GM12878 (cell line): Measurements from ENCODE around the gene PPDPF. TPM values are rescaled to one million over a fixed set of nuclear protein-coding genes. Genes with fewer than 3 reads are reported as not detected.
"Not testable (repeated sequence)": the region's sequence is repeated elsewhere in the genome, so short reads cannot be mapped to it uniquely, and the experiment has no call there.

Source experiments
- ATAC-seq: fragments of 200-7000 bp; cut with Tn5 transposase; 3 replicates; pipeline ENCODE4 v1.9.1; 2020; ENCODE audit warnings: mild to moderate bottlenecking, moderate library complexity
- BruUV-seq: library from RNA; stranded (reverse); fragments of 400-500 nt; replicated peaks from 2 replicates; lab custom pipeline; 2021; lab: Mats Ljungman, UMichigan
- CTCF ChIA-PET: fragments of 300-600 bp; sonication (Branson Sonifier 250); formaldehyde crosslinking; extraction: SDS; loops from one replicate; lab custom pipeline; 2021; ENCODE audit warnings: inconsistent platforms; lab: Yijun Ruan, JAX
- POLR2A ChIA-PET: fragments of 350-600 bp; formaldehyde crosslinking; extraction: SDS; loops from one replicate; lab custom pipeline; 2021; ENCODE audit warnings: inconsistent platforms; lab: Charles Lee
- RAD21 ChIA-PET: fragments of 300-600 bp; sonication (Branson Sonifier 250); formaldehyde crosslinking; loops from one replicate; lab custom pipeline; 2023; ENCODE audit warnings: antibody characterized with exemption; ENCODE audit not compliant: unreplicated experiment; lab: Charles Lee
- SMC1A ChIA-PET: fragments of 300-600 bp; sonication (Branson Sonifier 250); formaldehyde crosslinking; loops from one replicate; lab custom pipeline; 2023; ENCODE audit not compliant: unreplicated experiment, uncharacterized antibody; lab: Charles Lee
- DNase-seq: peaks from one replicate; pipeline ENCODE4 v3.0.0-alpha.2; 2011; ENCODE audit warnings: low read depth, low spot score
- FAIRE-seq: peaks from 3 replicates; lab custom pipeline; 2011; peaks lifted over from hg19 to GRCh38; lab: Jason Lieb, UNC
- H2AFZ ChIP-seq: 2 replicates; pipeline ENCODE4 v1.6.0; 2011; ENCODE audit warnings: low read depth, low read length, control low read depth; ENCODE audit not compliant: control insufficient read depth
- H3K27ac ChIP-seq: 2 replicates; pipeline ENCODE4 v1.5.1; 2011; ENCODE audit warnings: control low read depth; ENCODE audit not compliant: control insufficient read depth, insufficient read depth
- H3K27me3 ChIP-seq, 2 experiments: replicated peaks in 1 of 2; 2 replicates each; pipeline versions ENCODE4 v1.6.0 to v1.6.1; 2011; ENCODE audit warnings: low read length in 1 of 2; ENCODE audit not compliant: control insufficient read depth in 2 of 2, insufficient read depth in 2 of 2
- H3K36me3 ChIP-seq, 2 experiments: 2 replicates each; pipeline ENCODE4 v1.5.1; 2011; ENCODE audit warnings: low read length in 1 of 2; ENCODE audit not compliant: control insufficient read depth in 2 of 2, insufficient read depth in 2 of 2
- H3K4me1 ChIP-seq: 2 replicates; pipeline ENCODE4 v1.6.1; 2011; ENCODE audit warnings: mild to moderate bottlenecking, low read length, moderate library complexity, mixed read lengths; ENCODE audit not compliant: control insufficient read depth, insufficient read depth
- H3K4me2 ChIP-seq: 2 replicates; pipeline ENCODE4 v1.6.0; 2011; ENCODE audit warnings: control low read depth; ENCODE audit not compliant: control insufficient read depth, insufficient read depth
- H3K4me3 ChIP-seq: fragments of 200-600 bp; sonication (generic); 2 replicates; pipeline ENCODE4 v1.5.1; 2016
- H3K79me2 ChIP-seq: 2 replicates; pipeline ENCODE4 v1.6.0; 2011; ENCODE audit warnings: low read length; ENCODE audit not compliant: control insufficient read depth, insufficient read depth
- H3K9ac ChIP-seq: 2 replicates; pipeline ENCODE4 v1.8.0; 2011; ENCODE audit warnings: low read length, control low read depth, mixed read lengths; ENCODE audit not compliant: control insufficient read depth, insufficient read depth
- H3K9me3 ChIP-seq: replicated peaks from 3 replicates; pipeline ENCODE4 v1.5.1; 2011; ENCODE audit warnings: mild to moderate bottlenecking, low read length; ENCODE audit not compliant: control insufficient read depth, insufficient read depth
- H4K20me1 ChIP-seq: 2 replicates; pipeline ENCODE4 v1.6.0; 2011; ENCODE audit not compliant: control insufficient read depth, insufficient read depth
- NFXL1 ChIP-seq: fragments of 450-650 bp; IDR thresholded peaks from 2 replicates; pipeline ENCODE4 v1.6.1; 2017; ENCODE audit warnings: antibody characterized with exemption, mild to moderate bottlenecking, borderline replicate concordance
- SP1 ChIP-seq: IDR thresholded peaks from one replicate; pipeline ENCODE4 v1.6.1; 2011; ENCODE audit warnings: low read depth, low read length
- ZBTB4 ChIP-seq: fragments of 450-650 bp; formaldehyde crosslinking; IDR thresholded peaks from 2 replicates; pipeline ENCODE4 v1.4.0; 2022; ENCODE audit warnings: mild to moderate bottlenecking, moderate library complexity
- WGBS: methylation state at CpG from one replicate; pipeline ENCODE4 v1.1.6; 2016; ENCODE audit warnings: low lambda C conversion rate; ENCODE audit not compliant: insufficient replicate concordance, insufficient coverage; ENCODE audit errors: missing lambda C conversion rate; 5-methylcytosine and 5-hydroxymethylcytosine counted together
- in situ Hi-C: fragments of 300-500 bp; cut with MboI; formaldehyde crosslinking; loops from 9 replicates; pipeline ENCODE4 v1.14.3; 2018; ENCODE audit warnings: mixed read lengths
- intact Hi-C: fragments of 100-400 bp; cut with micrococcal nuclease; formaldehyde crosslinking; loops from one replicate; pipeline ENCODE4 v1.14.2; 2022; ENCODE audit not compliant: unreplicated experiment
- polyA plus RNA-seq, 11 experiments: library from polyadenylated mRNA; depleted of rRNA in 4 of 11; unstranded in 6 of 11; stranded (reverse) in 5 of 11; fragments of >200 nt; fragmentation: Nextera tagmentation in 4 of 11; fragmentation: Illumina TruSeq in 1 of 11; extraction: Ambion mirVana in 4 of 11; extraction: Trizol in 1 of 11; gene quantifications; 1 replicate in 1 of 11; 2 replicates in 10 of 11; pipeline versions ENCODE4 v1.2.1 to v1.2.3, GENCODE V29; 2011 to 2016; ENCODE audit warnings: inconsistent platforms in 2 of 11, missing spikeins in 2 of 11, low read depth in 1 of 11
- total RNA-seq, 4 experiments: library from RNA; depleted of rRNA in 3 of 4; stranded (reverse); fragments of >200 nt in 3 of 4; fragmentation: Illumina TruSeq in 1 of 4; extraction: Trizol in 1 of 4; gene quantifications; 2 replicates each; pipeline versions ENCODE4 v1.2.1 to v1.2.3, GENCODE V29; 2013 to 2021

Gene PPDPF
- total and polyA plus RNA-seq, 10 of the 15 experiments (the other 5 are each of a cell fraction or from before 2014, with no cell fraction given), result 0.32 to 154 (median 22.8) TPM

DNA sequence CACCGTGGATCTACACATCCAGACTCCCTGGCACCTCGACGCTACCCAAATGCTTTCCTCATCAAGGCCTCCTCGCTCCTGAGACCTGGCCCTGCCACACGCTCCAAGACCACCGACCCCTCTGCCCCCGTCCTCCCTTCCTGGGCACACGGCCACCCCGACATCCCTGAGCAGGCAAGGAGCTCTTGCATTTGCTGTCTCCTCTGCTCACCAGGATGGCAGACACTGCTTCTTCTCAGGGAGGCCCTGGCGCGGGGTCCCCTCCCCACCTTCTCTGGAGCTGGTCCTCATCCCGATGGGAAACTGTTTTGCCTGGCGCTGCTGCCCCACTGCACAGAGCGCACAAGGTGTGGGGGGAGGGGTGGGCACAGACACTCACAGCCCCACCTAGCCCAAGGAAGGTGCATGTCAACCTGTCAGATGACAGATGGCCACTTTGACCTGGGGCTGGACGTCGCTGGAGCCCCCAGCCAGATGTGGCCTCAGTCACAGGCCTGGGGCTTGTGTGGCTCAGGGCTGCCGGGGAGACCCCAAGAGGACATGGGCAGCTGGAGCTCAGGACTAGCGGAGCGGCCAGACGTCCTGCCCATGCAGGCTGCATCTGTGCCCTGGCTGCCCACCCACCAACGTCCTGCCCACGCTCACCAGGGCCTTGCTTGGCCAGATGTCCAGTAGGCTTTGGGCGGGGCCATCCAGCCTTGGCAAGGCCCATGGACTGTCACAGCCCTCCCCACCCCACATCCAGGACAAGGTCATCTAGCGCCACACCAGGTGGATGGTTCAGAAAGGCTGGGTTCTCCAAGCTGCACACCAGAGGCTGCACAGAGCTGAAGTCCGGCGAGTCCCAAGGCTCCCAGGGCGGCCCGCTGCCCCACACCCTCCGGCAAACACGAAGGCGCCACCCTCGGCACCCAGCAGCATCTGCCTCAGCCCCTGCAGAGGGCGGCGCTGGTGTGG is 41.9 kb upstream of the PPDPF start (continued):
- TF ChIP-seq ZBTB4 (CRISPR knock-in tag) (no peak), SP1 (no peak), NFXL1 (no peak)
- TF ChIP-seq, all 136 proteins: peak for 0

- H4K20me1 ChIP-seq, RAD21 ChIA-PET, DNase-seq, SMC1A ChIA-PET, H3K9me3 ChIP-seq, H2AFZ ChIP-seq, CTCF ChIA-PET, POLR2A ChIA-PET, BruUV-seq, H3K4me3 ChIP-seq, FAIRE-seq, H3K4me1 ChIP-seq, H3K4me2 ChIP-seq, H3K27me3 ChIP-seq, H3K36me3 ChIP-seq, ATAC-seq, H3K9ac ChIP-seq, H3K79me2 ChIP-seq, in situ Hi-C loops, intact Hi-C loops, H3K27ac ChIP-seq: not testable (repeated sequence)
- 47% methylated on average over 28 of the region's 32 CpGs for WGBS
These were observed 40.7 kb upstream of the PPDPF start for GRCh38 chr20:63479695-63480419.
